GM10266 (cell line): Measurements from ENCODE around the gene SMIM44.

Experiments
- DNase-seq: peaks from one replicate; pipeline ENCODE4 v3.0.0; 2012; ENCODE audit errors: extremely low spot score
- CTCF ChIP-seq: IDR thresholded peaks from 2 replicates; pipeline ENCODE4 v1.5.1; 2012; ENCODE audit warnings: mild to moderate bottlenecking, low read depth; ENCODE audit not compliant: control insufficient read depth, insufficient read depth; ENCODE audit errors: missing control alignments

The SMIM44 gene

GRCh38 chr19:3459965-3460582, 23.2 kb downstream of the SMIM44 start:
- no peak for TF ChIP-seq CTCF
- no peak for DNase-seq

- TF ChIP-seq CTCF: no peak
- DNase-seq: no peak
Measured at GRCh38 chr19:3459089-3459881, 24.0 kb downstream of the SMIM44 start.

GRCh38 chr19:3458229-3459088, 24.8 kb downstream of the SMIM44 start:
- TF ChIP-seq CTCF: no peak
- DNase-seq: no peak

GRCh38 chr19:3457528-3458228, 25.6 kb downstream of the SMIM44 start:
- TF ChIP-seq CTCF: no peak
- DNase-seq: no peak

- DNase-seq: no peak
- no peak for TF ChIP-seq CTCF
Measured at GRCh38 chr19:3456925-3457527, 26.2 kb downstream of the SMIM44 start.

GRCh38 chr19:3455960-3456601, 27.2 kb downstream of the SMIM44 start:
- no peak for DNase-seq
- TF ChIP-seq CTCF: no peak
